ENCODE data around the gene BAZ1A.

BAZ1A gene

GRCh38 chr14:34782031-34782430 lies 93.1 kb downstream of the BAZ1A start:
- no peak overlapping the region for H3K4me3 ChIP-seq (ENCODE audit: extremely low read depth, insufficient read depth, low read length, poor library complexity, severe bottlenecking)
- no peaks in the 10 kb centered on the region for H3K4me1 ChIP-seq (ENCODE audit: control insufficient read depth, insufficient read depth, low read length, poor library complexity, severe bottlenecking)
- no peak overlapping the region for H3K27ac ChIP-seq (ENCODE audit: low read depth, low read length, severe bottlenecking)
- H3K9me3 ChIP-seq (ENCODE audit: control insufficient read depth, low read length) = no peaks in the 10 kb centered on the region
- peaks cover 43% of the 10 kb centered on the region for H3K36me3 ChIP-seq (ENCODE audit: control insufficient read depth, insufficient read depth, low read length)
- WGBS, 2 experiments (ENCODE audit: insufficient coverage in 2 of 2) = no CpG with 5 or more reads among the region's 2 CpGs

GRCh38 chr14:34781242-34781641 lies 93.9 kb downstream of the BAZ1A start:
- Histone ChIP-seq H3K9me3 (ENCODE audit: control insufficient read depth, low read length) (no peaks in the 10 kb centered on the region), H3K36me3 (ENCODE audit: control insufficient read depth, insufficient read depth, low read length) (peaks cover 51% of the 10 kb centered on the region), H3K27ac (ENCODE audit: low read depth, low read length, severe bottlenecking) (no peak overlapping the region), H3K4me1 (ENCODE audit: control insufficient read depth, insufficient read depth, low read length, poor library complexity, severe bottlenecking) (no peaks in the 10 kb centered on the region), H3K4me3 (ENCODE audit: extremely low read depth, insufficient read depth, low read length, poor library complexity, severe bottlenecking) (no peak overlapping the region)
- 80% methylated on average over 1 of the region's 1 CpG; no CpG with 5 or more reads in 1 of the 2 experiments for WGBS, 2 experiments (ENCODE audit: insufficient coverage in 2 of 2)

- no peak overlapping the region for H3K27ac ChIP-seq (ENCODE audit: low read depth, low read length, severe bottlenecking)
- no peaks in the 10 kb centered on the region for H3K4me1 ChIP-seq (ENCODE audit: control insufficient read depth, insufficient read depth, low read length, poor library complexity, severe bottlenecking)
- peaks cover 51% of the 10 kb centered on the region for H3K36me3 ChIP-seq (ENCODE audit: control insufficient read depth, insufficient read depth, low read length)
- H3K4me3 ChIP-seq (ENCODE audit: extremely low read depth, insufficient read depth, low read length, poor library complexity, severe bottlenecking) = no peak overlapping the region
- H3K9me3 ChIP-seq (ENCODE audit: control insufficient read depth, low read length) = no peaks in the 10 kb centered on the region
Measured at GRCh38 chr14:34780646-34781045, 94.5 kb downstream of the BAZ1A start.

DNA sequence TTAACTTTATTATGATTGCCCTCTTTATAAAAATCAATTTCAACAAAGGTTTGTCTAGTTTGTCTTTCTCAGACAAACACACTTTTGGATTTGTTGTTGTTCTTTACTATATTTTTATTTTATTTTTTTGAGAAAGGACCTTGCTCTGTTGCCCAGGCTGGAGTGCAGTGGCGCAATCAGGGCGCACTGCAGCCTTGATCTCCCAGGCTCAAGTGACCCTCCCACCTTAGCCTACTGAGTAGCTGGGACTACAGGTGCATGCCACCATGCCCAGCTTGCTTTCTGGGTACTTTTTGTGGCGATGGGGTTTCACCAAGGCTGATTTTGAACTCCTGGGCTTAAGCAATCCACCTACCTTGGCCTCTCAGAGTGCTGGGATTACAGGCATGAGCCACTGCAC lies 96.4 kb downstream of the BAZ1A start:
- 91 to 100% methylated on average over 3 of the region's 3 CpGs for WGBS, 2 experiments (ENCODE audit: insufficient coverage in 2 of 2)
- H3K9me3 ChIP-seq (ENCODE audit: control insufficient read depth, low read length) = no peaks in the 10 kb centered on the region
- no peak overlapping the region for H3K4me3 ChIP-seq (ENCODE audit: extremely low read depth, insufficient read depth, low read length, poor library complexity, severe bottlenecking)
- peaks cover 48% of the 10 kb centered on the region for H3K36me3 ChIP-seq (ENCODE audit: control insufficient read depth, insufficient read depth, low read length)
- H3K4me1 ChIP-seq (ENCODE audit: control insufficient read depth, insufficient read depth, low read length, poor library complexity, severe bottlenecking) = no peaks in the 10 kb centered on the region
- no peak overlapping the region for H3K27ac ChIP-seq (ENCODE audit: low read depth, low read length, severe bottlenecking)

- no peaks in the 10 kb centered on the region for H3K4me1 ChIP-seq (ENCODE audit: control insufficient read depth, insufficient read depth, low read length, poor library complexity, severe bottlenecking)
- H3K27ac ChIP-seq (ENCODE audit: low read depth, low read length, severe bottlenecking) = no peak overlapping the region
- peaks cover 46% of the 10 kb centered on the region for H3K36me3 ChIP-seq (ENCODE audit: control insufficient read depth, insufficient read depth, low read length)
- no peaks in the 10 kb centered on the region for H3K9me3 ChIP-seq (ENCODE audit: control insufficient read depth, low read length)
- H3K4me3 ChIP-seq (ENCODE audit: extremely low read depth, insufficient read depth, low read length, poor library complexity, severe bottlenecking) = no peak overlapping the region
- no CpG with 5 or more reads among the region's 1 CpG for WGBS, 2 experiments (ENCODE audit: insufficient coverage in 2 of 2)
Measured at GRCh38 chr14:34776611-34777010, 98.5 kb downstream of the BAZ1A start.

GRCh38 chr14:34775922-34776321 lies 99.2 kb downstream of the BAZ1A start:
- no peaks in the 10 kb centered on the region for H3K9me3 ChIP-seq (ENCODE audit: control insufficient read depth, low read length)
- no peak overlapping the region for H3K27ac ChIP-seq (ENCODE audit: low read depth, low read length, severe bottlenecking)
- H3K4me1 ChIP-seq (ENCODE audit: control insufficient read depth, insufficient read depth, low read length, poor library complexity, severe bottlenecking) = no peaks in the 10 kb centered on the region
- peaks cover 46% of the 10 kb centered on the region for H3K36me3 ChIP-seq (ENCODE audit: control insufficient read depth, insufficient read depth, low read length)
- WGBS, 2 experiments (ENCODE audit: insufficient coverage in 2 of 2) = 83 to 100% methylated on average over 3 to 4 of the region's 4 CpGs
- H3K4me3 ChIP-seq (ENCODE audit: extremely low read depth, insufficient read depth, low read length, poor library complexity, severe bottlenecking) = no peak overlapping the region

DNA sequence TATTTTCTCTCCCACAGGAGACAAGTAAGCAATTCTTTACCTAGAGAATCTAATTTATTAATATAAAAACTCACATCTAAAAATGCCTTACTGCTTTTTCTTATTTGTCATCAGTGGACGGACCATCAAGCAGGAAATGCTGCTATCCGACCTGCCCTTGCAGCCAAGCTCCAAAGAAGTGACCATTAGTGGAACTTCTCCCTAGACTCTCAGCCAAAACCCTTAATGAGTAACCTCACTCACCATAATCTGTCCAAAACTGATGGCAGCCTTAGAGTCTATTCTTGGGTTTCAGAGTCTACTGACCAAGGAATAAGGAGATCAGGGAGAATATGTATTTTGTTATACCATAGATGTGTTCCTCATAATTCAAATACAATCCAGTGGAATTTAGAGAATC lies 99.8 kb downstream of the BAZ1A start:
- WGBS, 2 experiments (ENCODE audit: insufficient coverage in 2 of 2) = 83% methylated on average over 1 of the region's 2 CpGs; no CpG with 5 or more reads in 1 of the 2 experiments
- H3K36me3 ChIP-seq (ENCODE audit: control insufficient read depth, insufficient read depth, low read length) = peaks cover 45% of the 10 kb centered on the region
- H3K27ac ChIP-seq (ENCODE audit: low read depth, low read length, severe bottlenecking) = no peak overlapping the region
- H3K9me3 ChIP-seq (ENCODE audit: control insufficient read depth, low read length) = no peaks in the 10 kb centered on the region
- H3K4me1 ChIP-seq (ENCODE audit: control insufficient read depth, insufficient read depth, low read length, poor library complexity, severe bottlenecking) = no peaks in the 10 kb centered on the region
- no peak overlapping the region for H3K4me3 ChIP-seq (ENCODE audit: extremely low read depth, insufficient read depth, low read length, poor library complexity, severe bottlenecking)

GRCh38 chr14:34770901-34771300 lies 104.3 kb downstream of the BAZ1A start:
- Histone ChIP-seq H3K36me3 (ENCODE audit: control insufficient read depth, insufficient read depth, low read length) (peaks cover 36% of the 10 kb centered on the region), H3K4me1 (ENCODE audit: control insufficient read depth, insufficient read depth, low read length, poor library complexity, severe bottlenecking) (no peaks in the 10 kb centered on the region), H3K4me3 (ENCODE audit: extremely low read depth, insufficient read depth, low read length, poor library complexity, severe bottlenecking) (no peak overlapping the region), H3K9me3 (ENCODE audit: control insufficient read depth, low read length) (no peaks in the 10 kb centered on the region), H3K27ac (ENCODE audit: low read depth, low read length, severe bottlenecking) (no peak overlapping the region)
- WGBS, 2 experiments (ENCODE audit: insufficient coverage in 2 of 2) = 80% methylated on average over 1 of the region's 1 CpG; no CpG with 5 or more reads in 1 of the 2 experiments

DNA sequence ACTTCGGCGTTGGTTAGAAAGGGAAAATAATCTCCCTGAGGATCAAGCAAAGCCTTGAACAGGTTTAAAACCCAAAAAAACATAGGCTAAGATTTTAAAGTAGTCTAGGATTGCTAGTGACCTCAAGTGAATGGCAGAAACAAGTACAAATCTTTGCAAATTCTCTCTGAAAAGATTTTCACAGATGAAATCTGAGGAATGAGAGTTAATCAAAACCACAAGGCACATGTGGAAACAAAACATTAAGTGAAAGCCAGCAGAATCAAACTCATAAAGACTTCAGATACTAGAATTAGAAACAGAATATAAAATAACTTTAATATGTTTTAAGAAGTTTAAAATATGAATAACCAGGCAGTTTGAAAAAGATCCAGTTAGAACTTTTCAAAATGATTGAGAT lies 108.6 kb downstream of the BAZ1A start:
- WGBS, 2 experiments (ENCODE audit: insufficient coverage in 2 of 2) = 100% methylated on average over 2 of the region's 2 CpGs
- H3K27ac ChIP-seq (ENCODE audit: low read depth, low read length, severe bottlenecking) = no peak overlapping the region
- H3K9me3 ChIP-seq (ENCODE audit: control insufficient read depth, low read length) = no peaks in the 10 kb centered on the region
- H3K36me3 ChIP-seq (ENCODE audit: control insufficient read depth, insufficient read depth, low read length) = peaks cover 50% of the 10 kb centered on the region
- H3K4me1 ChIP-seq (ENCODE audit: control insufficient read depth, insufficient read depth, low read length, poor library complexity, severe bottlenecking) = no peaks in the 10 kb centered on the region
- no peak overlapping the region for H3K4me3 ChIP-seq (ENCODE audit: extremely low read depth, insufficient read depth, low read length, poor library complexity, severe bottlenecking)

GRCh38 chr14:34766060-34766459 lies 109.1 kb downstream of the BAZ1A start:
- Histone ChIP-seq H3K27ac (ENCODE audit: low read depth, low read length, severe bottlenecking) (no peak overlapping the region), H3K36me3 (ENCODE audit: control insufficient read depth, insufficient read depth, low read length) (peaks cover 52% of the 10 kb centered on the region), H3K4me1 (ENCODE audit: control insufficient read depth, insufficient read depth, low read length, poor library complexity, severe bottlenecking) (no peaks in the 10 kb centered on the region), H3K4me3 (ENCODE audit: extremely low read depth, insufficient read depth, low read length, poor library complexity, severe bottlenecking) (no peak overlapping the region), H3K9me3 (ENCODE audit: control insufficient read depth, low read length) (no peaks in the 10 kb centered on the region)
- 100% methylated on average over 1 to 3 of the region's 3 CpGs for WGBS, 2 experiments (ENCODE audit: insufficient coverage in 2 of 2)

DNA sequence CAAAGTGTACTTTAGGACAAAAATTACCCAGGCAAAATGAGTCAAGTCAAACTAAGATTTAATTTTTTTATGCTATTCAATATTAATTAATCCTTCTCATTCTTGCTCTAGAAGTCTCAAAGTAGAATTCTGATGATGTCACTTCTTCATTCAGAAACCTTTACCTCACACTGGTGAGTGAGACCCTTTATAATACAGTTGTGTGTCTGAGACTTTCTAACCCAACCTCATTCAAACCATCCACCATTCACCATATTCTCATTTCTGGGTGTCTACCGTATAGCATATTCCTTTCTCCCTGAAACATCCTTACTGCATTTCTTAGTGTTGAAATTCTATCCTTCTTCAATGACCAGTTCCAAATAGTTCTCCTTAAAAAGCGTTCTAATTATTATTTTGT lies 119.9 kb downstream of the BAZ1A start:
- Histone ChIP-seq H3K9me3 (ENCODE audit: control insufficient read depth, low read length) (no peaks in the 10 kb centered on the region), H3K36me3 (ENCODE audit: control insufficient read depth, insufficient read depth, low read length) (peaks cover 32% of the 10 kb centered on the region), H3K4me3 (ENCODE audit: extremely low read depth, insufficient read depth, low read length, poor library complexity, severe bottlenecking) (no peak overlapping the region), H3K27ac (ENCODE audit: low read depth, low read length, severe bottlenecking) (no peak overlapping the region), H3K4me1 (ENCODE audit: control insufficient read depth, insufficient read depth, low read length, poor library complexity, severe bottlenecking) (no peaks in the 10 kb centered on the region)
- WGBS, 2 experiments (ENCODE audit: insufficient coverage in 2 of 2) = 100% methylated on average over 1 to 2 of the region's 2 CpGs

All from mesodermal cell (in vitro differentiated cells).